H1 (cell line): Measurements from ENCODE around the gene ZNF2.

ENCODE experiments used
- ASH2L ChIP-seq: fragments of 200-600, 300-600 bp; sonication (generic); IDR thresholded peaks from one replicate; pipeline ENCODE4 v1.7.1; 2017; ENCODE audit warnings: low read length
- CTCF ChIP-seq, 3 experiments: IDR thresholded peaks; 1 replicate in 2 of 3; 2 replicates in 1 of 3; pipeline versions ENCODE4 v1.5.1 to v1.6.1; 2011; ENCODE audit warnings: low read length in 3 of 3, mild to moderate bottlenecking in 3 of 3, inconsistent platforms in 2 of 3, low read depth in 1 of 3, moderate library complexity in 1 of 3; ENCODE audit not compliant: insufficient read depth in 1 of 3; ENCODE audit errors: control extremely low read depth in 1 of 3
- EZH2 ChIP-seq: fragments of 200-600 bp; sonication (generic); IDR thresholded peaks from 2 replicates; pipeline ENCODE4 v1.7.1; 2012; ENCODE audit warnings: low read depth, mild to moderate bottlenecking, moderate library complexity, low read length, inconsistent platforms; ENCODE audit not compliant: severe bottlenecking
- GABPA ChIP-seq: IDR thresholded peaks from 2 replicates; pipeline ENCODE4 v1.6.1; 2011; ENCODE audit warnings: mild to moderate bottlenecking, low read length, moderate library complexity, borderline replicate concordance; ENCODE audit not compliant: insufficient read depth
- NRF1 ChIP-seq: IDR thresholded peaks from 2 replicates; pipeline ENCODE4 v1.6.1; 2011; ENCODE audit warnings: mild to moderate bottlenecking, low read depth, low read length, improper control_type of control experiment
- PHF8 ChIP-seq: fragments of 200-600 bp; sonication (generic); conservative IDR thresholded peaks from 2 replicates; pipeline ENCODE4 v1.7.1; 2012; ENCODE audit warnings: low read depth, mild to moderate bottlenecking, inconsistent platforms, low read length, moderate library complexity
- POLR2A ChIP-seq, 2 experiments: IDR thresholded peaks; 1 replicate in 1 of 2; 2 replicates in 1 of 2; pipeline ENCODE4 v1.6.1; 2011; ENCODE audit warnings: low read depth in 2 of 2, low read length in 2 of 2, mild to moderate bottlenecking in 2 of 2; ENCODE audit errors: control extremely low read depth in 1 of 2
- POLR2AphosphoS5 ChIP-seq: IDR thresholded peaks from 2 replicates; pipeline ENCODE4 v1.6.1; 2011; ENCODE audit warnings: low read depth, low read length
- YY1 ChIP-seq: IDR thresholded peaks from 2 replicates; pipeline ENCODE4 v1.6.1; 2011; ENCODE audit warnings: low read depth, mild to moderate bottlenecking, low read length

GRCh38 chr2:95232232-95232631, 66.6 kb downstream of the ZNF2 start:
- TF ChIP-seq PHF8 (no peak), CTCF (IDR thresholded peaks at IDR 0.05; ENCODE audit: control extremely low read depth in 1 of 3, insufficient read depth in 1 of 3, low read depth in 1 of 3, low read length in 3 of 3) (no peak), ASH2L (no peak), POLR2AphosphoS5 (no peak), EZH2 (no peak), GABPA (no peak), POLR2A (IDR thresholded peaks at IDR 0.05; ENCODE audit: control extremely low read depth in 1 of 2, low read depth in 2 of 2, low read length in 2 of 2) (no peak), YY1 (no peak), NRF1 (no peak)
